ENCODE measurements around the gene RPP25.
"Not testable (repeated sequence)": the region's sequence is repeated elsewhere in the genome, so short reads cannot be mapped to it uniquely, and the experiment has no call there.

The RPP25 gene

GRCh38 chr15:74962671-74963070 lies 6.1 kb upstream of the RPP25 start:
- no peak for DNase-seq (ENCODE audit: low read depth)

DNA sequence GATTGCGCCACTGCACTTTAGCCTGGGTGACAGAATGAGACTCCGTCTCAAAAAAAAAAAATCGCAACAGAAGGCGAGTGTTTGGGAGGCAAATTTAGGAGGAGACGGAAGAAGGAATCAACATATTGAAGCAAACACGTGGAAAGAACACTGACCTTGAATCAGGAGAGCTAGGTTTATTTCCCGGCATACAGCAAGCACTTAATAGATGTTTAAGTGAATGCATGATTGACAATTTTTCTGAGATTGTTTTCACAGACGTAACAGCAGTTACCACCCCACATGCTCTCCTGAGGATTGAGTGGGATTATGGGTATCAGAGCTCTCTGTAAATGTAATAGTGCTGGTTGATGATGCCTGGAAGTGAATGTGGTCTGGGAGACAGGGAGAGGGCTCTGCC lies 5.6 kb upstream of the RPP25 start:
- DNase-seq (ENCODE audit: low read depth): no peak

DNA sequence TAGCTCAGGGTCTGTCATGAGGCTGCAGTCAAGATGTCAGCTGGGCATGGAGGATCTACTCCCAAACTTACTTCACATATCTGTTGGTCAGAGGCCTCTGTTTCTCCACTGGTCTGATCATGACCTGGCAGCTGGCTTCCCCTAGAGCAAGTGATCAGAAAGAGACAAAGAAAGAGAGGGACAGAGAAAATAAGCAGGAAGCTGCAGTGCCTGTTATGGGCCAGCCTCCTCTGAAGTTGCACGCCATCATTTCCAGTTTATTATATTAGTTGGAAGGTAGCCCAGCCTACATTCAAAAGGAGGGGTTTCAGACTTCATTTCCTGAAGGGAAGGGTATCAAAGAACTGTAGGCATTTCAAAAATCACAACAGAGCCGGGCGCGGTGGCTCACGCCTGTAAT lies 5.0 kb upstream of the RPP25 start:
- DNase-seq (ENCODE audit: low read depth): no peak

DNA sequence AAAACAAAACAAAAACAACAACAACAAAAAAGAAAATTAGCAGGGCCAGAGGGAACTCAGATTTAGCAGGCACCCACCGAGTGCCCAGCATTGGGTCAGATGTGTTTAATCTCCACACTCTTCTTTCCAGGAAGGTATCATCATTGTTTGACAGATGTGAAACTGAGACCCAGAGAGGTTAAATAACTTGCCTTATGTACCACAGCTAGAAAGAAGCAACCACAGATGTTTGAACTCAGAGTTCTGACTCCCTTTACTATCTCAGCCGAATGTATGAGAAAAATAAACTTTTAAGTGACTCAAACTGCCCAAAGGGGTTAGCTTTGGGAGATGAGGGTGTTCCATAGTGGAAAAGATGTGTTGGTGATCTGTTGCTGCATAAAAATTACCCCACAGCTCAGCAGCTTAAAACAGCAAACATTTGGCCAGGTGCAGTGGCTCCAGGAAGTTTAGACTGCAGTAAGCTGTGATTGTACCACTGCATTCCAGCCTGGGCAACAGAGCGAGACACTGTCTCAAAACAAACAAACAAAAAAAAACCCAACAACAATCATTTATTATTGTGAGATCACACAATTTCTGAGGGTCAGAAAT lies 4.5 kb upstream of the RPP25 start:
- no peak for DNase-seq (ENCODE audit: low read depth)

- DNase-seq (ENCODE audit: low read depth): no peak
These were observed 3.7 kb upstream of the RPP25 start for GRCh38 chr15:74960286-74960685.

DNA sequence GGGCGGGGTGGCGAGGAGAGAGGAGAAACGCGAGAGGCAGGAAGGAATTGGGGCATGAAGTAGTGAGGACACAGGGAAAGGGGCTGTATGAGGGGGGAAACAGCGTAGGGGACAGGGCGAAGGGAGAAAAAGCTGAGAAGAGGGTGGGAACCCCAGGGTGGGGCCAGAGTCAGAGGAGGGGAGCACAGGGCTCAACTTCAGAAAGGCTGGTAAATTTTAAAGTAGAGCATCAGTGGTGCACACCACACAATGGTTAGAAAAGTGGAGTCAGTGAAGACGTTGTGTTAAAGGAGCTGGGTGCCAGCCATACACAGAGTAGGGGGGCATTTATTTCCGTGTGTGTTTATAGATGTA lies 3.0 kb upstream of the RPP25 start:
- DNase-seq (ENCODE audit: low read depth): no peak

- no peak for DNase-seq (ENCODE audit: low read depth)
These were observed 2.5 kb upstream of the RPP25 start for GRCh38 chr15:74958908-74959585.

DNA sequence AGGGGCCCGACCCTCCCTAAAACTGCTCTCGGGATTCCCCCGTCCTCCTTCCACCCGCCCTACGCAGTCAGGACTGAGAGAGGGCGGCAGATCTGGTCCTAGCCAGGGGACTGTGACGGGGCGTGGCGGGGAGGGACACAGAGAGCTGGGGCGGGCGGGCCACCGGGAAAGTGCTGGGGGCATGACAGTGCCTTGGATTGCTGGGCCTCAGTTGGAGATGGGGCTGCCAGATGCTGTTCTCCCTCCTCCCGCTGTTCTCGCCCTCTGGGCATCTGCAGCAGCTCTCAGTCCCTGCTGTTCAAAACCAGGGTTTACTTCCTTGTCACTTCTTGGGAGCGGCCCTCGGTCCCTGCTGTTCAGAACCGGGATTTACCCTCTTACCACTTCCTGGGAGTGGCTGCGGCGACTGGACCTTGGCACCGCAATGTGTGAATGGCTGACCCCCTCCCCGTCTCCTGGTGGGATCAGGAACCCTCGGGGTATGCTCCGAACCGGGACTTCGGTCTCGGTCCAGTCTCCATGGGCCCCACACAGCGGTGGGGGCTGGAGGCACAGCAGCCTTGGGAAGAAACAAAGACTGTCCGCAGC lies 1.8 kb upstream of the RPP25 start:
- DNase-seq (ENCODE audit: low read depth): no peak

DNA sequence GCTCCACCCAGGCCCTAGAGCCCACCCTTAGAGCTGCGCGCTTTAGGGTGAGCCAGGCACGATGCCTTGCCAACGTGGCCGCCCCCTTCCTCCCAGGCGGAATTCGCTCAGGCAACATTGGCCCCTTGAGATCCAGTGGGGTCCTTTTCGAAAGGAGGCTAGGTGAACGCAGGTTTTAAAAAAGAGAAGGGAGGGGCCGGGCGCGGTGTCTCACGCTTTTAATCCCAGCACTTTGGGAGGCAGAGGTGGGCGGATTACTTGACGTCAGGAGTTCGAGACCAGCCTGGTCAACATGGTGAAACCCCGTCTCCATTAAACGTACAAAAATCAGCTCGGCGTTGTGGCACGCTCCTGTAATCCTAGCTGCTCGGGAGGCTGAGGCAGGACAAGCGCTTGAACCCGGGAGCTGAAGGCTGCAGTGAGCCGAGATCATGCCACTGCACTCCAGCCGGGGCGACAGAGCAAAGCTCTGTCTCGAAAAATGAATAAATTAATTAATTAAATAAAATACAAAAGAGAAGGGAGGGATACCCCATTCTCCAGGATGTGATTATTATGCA lies 984 bp upstream of the RPP25 start:
- no peak for DNase-seq (ENCODE audit: low read depth)

DNA sequence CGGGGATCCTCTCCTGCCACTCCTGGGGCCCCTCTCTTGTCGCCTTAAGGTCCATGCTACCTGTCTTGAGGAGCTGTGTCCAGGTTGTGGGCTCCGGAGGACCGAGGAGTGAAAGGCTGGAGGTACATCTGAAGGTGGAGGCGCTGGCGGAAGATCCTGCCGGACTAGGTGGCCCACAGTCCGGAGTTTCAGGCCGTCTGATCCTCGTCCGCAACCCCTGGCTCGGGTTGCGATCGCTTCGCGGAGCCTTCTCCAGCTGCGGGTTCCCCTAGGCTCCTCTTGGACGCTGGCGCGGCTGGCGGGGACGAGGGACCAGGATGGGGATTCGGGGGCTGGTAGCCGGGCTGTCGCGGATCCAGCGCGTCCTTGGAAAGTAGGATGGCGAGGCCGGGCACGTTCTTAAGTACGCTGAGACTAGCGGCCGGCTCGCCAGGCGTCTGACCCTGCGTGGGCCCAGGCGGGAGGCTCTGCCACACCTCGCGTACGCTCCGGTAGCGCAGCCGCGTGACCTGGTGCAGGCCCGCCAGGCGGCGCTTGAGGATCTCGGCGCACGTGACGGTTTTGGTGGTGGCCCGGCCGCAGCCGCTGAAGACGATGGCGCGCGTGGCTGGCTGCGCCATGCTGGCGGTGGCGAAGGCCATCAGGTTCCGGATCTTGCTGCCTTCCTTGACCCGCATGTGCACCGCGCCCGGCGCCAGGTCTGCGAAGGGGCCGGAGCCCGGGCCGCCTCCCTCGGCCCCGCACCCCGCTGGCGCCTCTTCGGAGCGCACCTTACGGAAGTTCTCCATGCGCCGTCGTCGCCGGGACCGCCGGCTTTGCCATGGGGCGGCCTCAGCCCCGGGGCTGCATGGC lies 550 bp downstream of the RPP25 start:
- peak; percentile 59 for DNase-seq (ENCODE audit: low read depth)

- DNase-seq (ENCODE audit: low read depth): no peak
These were observed 1.6 kb downstream of the RPP25 start for GRCh38 chr15:74955017-74955416.

DNA sequence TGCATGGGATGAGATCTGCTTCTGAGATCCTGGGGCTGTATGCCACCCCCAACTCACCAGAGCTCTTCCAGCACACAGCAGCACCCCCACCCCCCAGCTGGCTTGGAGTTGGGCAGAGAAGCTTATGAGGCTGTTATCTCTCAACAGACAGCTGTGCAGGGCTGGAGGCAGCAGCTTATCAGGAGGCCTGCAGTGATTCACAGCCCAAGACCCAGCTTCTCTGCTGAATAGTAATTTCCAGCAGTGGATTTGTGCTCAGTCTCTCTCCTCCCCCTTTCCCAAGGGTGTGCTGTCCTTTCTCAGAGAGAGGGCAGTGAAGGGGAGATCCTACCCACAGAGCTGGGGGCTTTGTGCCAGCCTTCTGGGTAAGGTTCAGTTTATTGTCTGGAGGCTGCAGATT lies 2.1 kb downstream of the RPP25 start:
- no peak for DNase-seq (ENCODE audit: low read depth)

DNA sequence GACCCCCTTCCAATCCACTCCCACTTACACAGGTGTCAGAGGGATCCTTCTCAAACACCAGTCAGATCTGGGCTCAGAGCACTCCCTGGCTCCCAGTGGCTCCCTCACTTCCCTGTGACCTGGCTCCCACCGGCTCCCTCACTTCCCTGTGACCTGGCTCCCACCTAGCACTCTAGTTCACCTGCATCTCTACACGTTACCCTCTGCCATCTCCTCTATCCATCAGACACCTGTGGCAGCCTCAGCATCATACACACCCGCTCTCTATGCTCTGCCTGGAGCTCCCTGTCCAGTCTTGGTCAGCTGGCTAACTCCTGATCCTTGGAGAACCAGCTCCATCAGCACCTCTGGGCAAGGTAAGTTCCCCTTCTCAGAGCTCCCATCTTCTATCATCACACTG lies 5.6 kb downstream of the RPP25 start:
- DNase-seq (ENCODE audit: low read depth): no peak

DNA sequence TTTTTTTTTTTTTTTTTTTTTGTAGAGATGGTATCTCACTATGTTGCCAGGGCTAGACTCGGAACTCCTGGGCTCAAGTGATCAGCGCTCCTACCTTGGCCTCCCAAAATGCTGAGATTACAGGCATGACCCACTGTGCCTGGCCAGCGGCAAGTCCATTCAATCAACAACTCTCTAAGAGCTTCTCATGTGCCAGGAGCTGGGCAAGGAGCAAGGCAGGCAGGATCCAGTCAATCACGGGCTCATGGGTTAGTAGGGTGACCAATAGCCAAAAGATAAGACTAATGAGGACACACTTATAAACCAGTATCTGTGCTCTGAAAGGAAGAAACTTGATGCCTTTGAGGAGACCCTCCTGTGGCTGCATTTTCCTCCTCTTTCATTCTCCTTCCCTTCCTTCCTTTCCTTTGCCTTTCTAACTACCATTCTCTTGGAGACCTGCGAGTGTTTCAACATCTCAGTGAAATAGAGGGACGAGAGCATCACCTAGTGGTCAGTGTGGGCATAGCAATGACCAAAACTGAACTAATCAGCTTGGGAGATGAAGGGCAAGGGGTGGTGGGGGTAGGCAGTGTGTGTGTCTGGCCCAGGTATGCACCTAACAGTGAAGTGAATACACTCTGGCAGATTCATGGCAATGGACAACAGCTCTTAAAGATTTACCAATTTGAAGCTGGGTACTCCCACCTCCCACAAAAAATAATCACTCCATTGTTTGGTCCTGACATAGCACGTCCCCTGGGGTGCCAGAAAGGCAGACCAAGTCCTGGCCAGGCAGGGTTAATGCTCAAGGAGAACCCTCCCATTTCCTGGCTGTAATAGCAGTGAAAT lies 6.3 kb downstream of the RPP25 start:
- peak; percentile 72 for DNase-seq (ENCODE audit: low read depth)

DNA sequence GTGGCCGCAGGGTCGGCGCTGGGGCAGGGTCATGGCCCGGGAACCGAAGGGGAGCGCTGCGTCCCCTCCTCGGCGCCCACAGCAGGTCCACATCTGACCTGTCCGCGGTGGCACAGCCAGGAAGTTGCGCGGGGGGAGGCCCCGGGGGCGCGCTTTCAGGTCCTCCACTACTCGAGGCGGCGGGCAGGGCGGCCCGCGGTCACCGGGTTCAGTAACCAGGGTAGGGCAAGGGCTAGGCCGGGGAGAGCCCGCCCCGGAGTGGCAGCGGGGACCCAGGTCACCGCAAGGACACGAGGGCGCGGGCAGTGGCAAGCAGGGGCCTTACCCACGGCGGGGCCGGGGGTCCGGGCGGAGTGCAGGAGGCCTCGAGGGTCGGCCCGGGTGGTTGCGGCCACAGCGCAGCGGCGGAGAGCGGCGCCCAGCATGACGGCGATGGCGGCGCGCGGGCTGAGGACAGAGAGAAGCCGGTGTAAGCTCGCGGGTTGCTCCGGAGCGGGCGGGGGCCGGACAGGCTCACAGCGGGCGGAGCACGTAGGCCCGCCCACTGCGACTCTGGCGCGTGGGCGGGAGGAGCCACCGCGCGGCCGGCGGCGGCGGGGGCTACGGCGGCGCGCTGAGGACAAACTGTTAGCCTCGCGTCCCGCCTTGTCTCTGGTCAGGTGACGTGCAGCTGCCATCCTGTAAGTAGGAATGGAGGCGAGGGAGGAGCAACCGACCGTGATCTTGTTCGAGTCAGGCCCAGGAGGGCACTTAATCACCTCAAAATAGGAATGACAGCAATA lies 18.8 kb downstream of the RPP25 start, which contains the start of gene COX5A:
Gene COX5A, minus strand, starts transcription at position 484 of the 782 bp plus-strand sequence. Its CDS starts 59 bp downstream, at position 425.
- peak; percentile 86 for DNase-seq (ENCODE audit: low read depth)

- DNase-seq (ENCODE audit: low read depth): no peak
These were observed 19.3 kb downstream of the RPP25 start for GRCh38 chr15:74937272-74937589.

- not testable (repeated sequence) for DNase-seq (ENCODE audit: low read depth)
These were observed 21.4 kb downstream of the RPP25 start for GRCh38 chr15:74935193-74935592.

GRCh38 chr15:74933573-74933972 lies 23.0 kb downstream of the RPP25 start:
- no peak for DNase-seq (ENCODE audit: low read depth)

- no peak for DNase-seq (ENCODE audit: low read depth)
These were observed 27.8 kb downstream of the RPP25 start for GRCh38 chr15:74928771-74929198.

DNA sequence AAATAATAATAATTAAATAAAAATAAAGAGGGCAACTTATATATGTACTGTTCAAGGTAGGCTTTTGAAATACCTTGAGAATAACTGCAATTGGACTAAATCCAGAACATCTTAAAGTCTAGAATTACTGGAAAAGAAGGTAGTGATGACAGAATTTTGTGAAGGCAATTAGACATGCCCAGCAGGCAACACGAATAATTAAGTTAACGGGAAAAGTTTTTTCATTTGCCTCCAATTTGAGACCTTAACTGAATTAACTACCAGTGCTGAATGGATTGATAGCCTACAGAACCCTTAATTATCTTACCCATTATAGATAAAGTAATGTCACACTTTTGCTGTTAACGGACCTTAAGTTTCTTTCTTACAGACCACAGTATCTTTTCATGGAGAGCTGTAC lies 32.0 kb downstream of the RPP25 start:
- DNase-seq (ENCODE audit: low read depth): no peak

DNA sequence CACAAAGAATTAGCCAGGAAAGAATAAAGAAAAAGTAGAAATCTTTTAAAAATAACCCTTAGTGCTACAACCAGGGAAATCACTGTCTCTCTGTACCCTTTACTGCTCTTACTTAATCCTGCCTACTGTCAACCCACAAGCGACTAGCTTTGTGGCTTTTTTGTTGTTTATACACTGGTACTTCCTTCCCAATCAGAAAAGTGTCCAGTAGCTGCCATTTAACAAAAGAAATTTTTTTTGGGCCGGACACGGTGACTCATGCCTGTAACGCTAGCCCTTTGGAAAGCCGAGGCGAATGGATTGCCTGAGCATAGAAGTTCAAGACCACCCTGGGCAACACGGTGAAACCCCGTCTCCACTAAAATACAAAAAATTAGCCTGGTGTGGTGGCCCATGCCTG lies 36.1 kb downstream of the RPP25 start:
- no peak for DNase-seq (ENCODE audit: low read depth)
